ENCODE results near the gene SEC14L5.

SEC14L5 gene

DNA sequence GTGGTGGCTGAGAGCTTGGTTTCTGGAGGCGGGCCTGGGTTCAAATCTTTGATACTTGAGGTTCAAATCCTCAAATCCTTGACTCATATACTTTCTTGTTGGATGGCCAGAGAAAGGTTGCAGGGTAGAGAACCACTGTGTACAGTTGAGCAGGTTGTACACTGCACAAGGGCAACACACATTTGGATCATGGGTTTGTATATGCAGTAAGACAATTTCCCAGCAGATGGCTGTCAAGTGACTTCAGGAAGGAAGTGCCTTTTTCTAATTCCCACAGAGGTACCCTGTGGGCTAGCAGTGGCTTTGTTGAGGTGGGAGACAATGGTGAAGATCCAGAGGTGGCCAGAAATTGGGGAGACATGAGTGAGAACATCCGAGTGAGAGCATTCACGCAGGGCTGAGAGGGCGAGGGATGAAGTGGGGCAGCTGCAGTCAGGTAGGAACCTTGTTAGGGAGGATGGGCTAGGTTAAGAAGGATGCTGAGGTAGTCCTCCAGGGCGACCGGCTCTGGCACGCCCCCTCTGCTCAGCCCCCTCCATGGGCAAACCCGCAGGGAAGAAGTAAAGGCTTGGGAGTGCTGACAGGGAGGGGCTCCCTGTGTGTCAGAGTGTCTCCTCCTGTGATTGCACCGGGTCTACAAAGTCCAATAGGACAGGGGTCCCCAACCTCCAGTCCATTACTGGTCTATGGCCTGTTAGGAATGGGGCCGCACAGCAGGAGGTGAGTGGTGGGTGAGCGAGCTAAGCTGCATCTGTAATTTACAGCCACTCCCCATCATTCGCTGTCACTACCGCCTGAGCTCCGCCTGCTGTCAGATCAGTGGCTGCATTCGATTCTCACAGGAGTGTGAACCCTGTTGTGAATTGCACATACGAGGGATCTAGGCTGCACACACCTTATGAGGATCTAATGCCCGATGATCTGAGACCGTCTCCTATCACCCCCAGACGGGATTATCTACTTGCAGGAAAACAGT lies 104.9 kb downstream of the SEC14L5 start:
- no peak for DNase-seq (ENCODE audit: extremely low spot score)
- CTCF ChIA-PET, result no interaction called here
- TF ChIP-seq NFRKB (IDR thresholded peaks at IDR 0.05) (no peak), SUZ12 (IDR thresholded peaks at IDR 0.05) (no peak), L3MBTL2 (conservative IDR thresholded peaks at IDR 0.05) (no peak), SP1 (IDR thresholded peaks at IDR 0.05) (no peak), FOXM1 (IDR thresholded peaks at IDR 0.05; ENCODE audit: borderline replicate concordance) (no peak), ELF4 (IDR thresholded peaks at IDR 0.05) (no peak), FOXA1 (IDR thresholded peaks at IDR 0.05) (no peak), FOXK2 (IDR thresholded peaks at IDR 0.05) (no peak), ARNT (IDR thresholded peaks at IDR 0.05) (no peak), BHLHE40 (IDR thresholded peaks at IDR 0.05; ENCODE audit: borderline replicate concordance) (no peak), LEF1 (IDR thresholded peaks at IDR 0.05; ENCODE audit: borderline replicate concordance) (no peak), CTBP1 (IDR thresholded peaks at IDR 0.05; ENCODE audit: borderline replicate concordance) (no peak), HDGF (IDR thresholded peaks at IDR 0.05; ENCODE audit: borderline replicate concordance) (no peak)
- POLR2A ChIA-PET, result no interaction called here

DNA sequence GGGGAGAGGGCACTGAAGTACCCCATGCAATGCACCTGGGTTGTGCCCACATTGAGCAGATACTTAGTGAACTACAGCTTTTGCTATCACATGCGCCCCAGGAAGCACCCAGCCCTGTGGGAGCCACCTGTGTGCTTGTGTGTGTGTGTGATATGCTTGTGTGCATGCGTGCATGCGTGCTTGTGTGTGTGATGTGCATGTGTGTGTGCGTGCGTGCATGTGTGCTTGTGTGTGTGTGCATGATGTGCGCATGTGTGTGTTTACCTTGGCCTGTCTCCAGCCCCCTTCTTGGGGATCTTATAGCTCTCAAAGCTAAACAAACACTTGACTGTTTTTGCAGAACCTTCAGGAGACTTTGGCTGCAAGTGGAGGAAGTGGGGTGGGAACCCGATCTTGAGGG lies 106.8 kb downstream of the SEC14L5 start:
- no peak for DNase-seq (ENCODE audit: extremely low spot score)
- TF ChIP-seq LEF1 (IDR thresholded peaks at IDR 0.05; ENCODE audit: borderline replicate concordance) (no peak), TARDBP (IDR thresholded peaks at IDR 0.05) (no peak), SUZ12 (IDR thresholded peaks at IDR 0.05) (no peak), FOXM1 (IDR thresholded peaks at IDR 0.05; ENCODE audit: borderline replicate concordance) (no peak), ELF4 (IDR thresholded peaks at IDR 0.05) (no peak), FOXK2 (IDR thresholded peaks at IDR 0.05) (no peak), ARNT (IDR thresholded peaks at IDR 0.05) (no peak), SP1 (IDR thresholded peaks at IDR 0.05) (no peak), NFRKB (IDR thresholded peaks at IDR 0.05) (no peak)
- ChIA-PET POLR2A (no interaction called here), CTCF (no interaction called here)

DNA sequence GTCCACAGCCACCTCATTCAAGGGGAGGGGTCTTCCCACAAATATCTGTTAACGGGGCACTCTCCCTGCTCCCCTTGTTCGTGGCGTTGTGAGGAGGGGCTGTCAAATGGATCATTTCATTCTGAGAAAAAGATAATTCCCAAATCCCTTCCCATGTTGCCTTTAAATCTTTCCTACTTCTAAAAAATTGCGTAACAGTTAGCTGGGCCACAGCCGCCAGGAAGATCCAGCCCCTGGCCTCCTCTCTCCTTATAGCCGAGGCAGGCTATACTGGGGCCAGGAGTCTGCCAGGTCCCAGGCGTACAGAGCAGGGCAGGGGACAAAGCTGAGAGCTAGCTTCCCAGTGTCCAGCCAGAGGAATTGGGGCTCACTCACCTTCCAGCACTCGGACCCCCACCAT lies 107.2 kb downstream of the SEC14L5 start:
- TF ChIP-seq ELF4 (IDR thresholded peaks at IDR 0.05), result no peak
- no peak for TF ChIP-seq BHLHE40 (IDR thresholded peaks at IDR 0.05; ENCODE audit: borderline replicate concordance)
- TF ChIP-seq TARDBP (IDR thresholded peaks at IDR 0.05), result no peak
- TF ChIP-seq ARNT (IDR thresholded peaks at IDR 0.05), result no peak
- no peak for TF ChIP-seq LEF1 (IDR thresholded peaks at IDR 0.05; ENCODE audit: borderline replicate concordance)
- no peak for TF ChIP-seq FOXM1 (IDR thresholded peaks at IDR 0.05; ENCODE audit: borderline replicate concordance)
- TF ChIP-seq SP1 (IDR thresholded peaks at IDR 0.05), result no peak
- TF ChIP-seq SUZ12 (IDR thresholded peaks at IDR 0.05), result no peak
- no peak for TF ChIP-seq CTBP1 (IDR thresholded peaks at IDR 0.05; ENCODE audit: borderline replicate concordance)
- no peak for TF ChIP-seq FOXA1 (IDR thresholded peaks at IDR 0.05)
- no peak for TF ChIP-seq ZNF384 (IDR thresholded peaks at IDR 0.05)
- TF ChIP-seq, protein P1, sequence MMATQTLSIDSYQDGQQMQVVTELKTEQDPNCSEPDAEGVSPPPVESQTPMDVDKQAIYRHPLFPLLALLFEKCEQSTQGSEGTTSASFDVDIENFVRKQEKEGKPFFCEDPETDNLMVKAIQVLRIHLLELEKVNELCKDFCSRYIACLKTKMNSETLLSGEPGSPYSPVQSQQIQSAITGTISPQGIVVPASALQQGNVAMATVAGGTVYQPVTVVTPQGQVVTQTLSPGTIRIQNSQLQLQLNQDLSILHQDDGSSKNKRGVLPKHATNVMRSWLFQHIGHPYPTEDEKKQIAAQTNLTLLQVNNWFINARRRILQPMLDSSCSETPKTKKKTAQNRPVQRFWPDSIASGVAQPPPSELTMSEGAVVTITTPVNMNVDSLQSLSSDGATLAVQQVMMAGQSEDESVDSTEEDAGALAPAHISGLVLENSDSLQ (IDR thresholded peaks at IDR 0.05), result no peak
- no peak for TF ChIP-seq HDGF (IDR thresholded peaks at IDR 0.05; ENCODE audit: borderline replicate concordance)
- no peak for DNase-seq (ENCODE audit: extremely low spot score)
- POLR2A ChIA-PET, result no interaction called here
- CTCF ChIA-PET, result no interaction called here

DNA sequence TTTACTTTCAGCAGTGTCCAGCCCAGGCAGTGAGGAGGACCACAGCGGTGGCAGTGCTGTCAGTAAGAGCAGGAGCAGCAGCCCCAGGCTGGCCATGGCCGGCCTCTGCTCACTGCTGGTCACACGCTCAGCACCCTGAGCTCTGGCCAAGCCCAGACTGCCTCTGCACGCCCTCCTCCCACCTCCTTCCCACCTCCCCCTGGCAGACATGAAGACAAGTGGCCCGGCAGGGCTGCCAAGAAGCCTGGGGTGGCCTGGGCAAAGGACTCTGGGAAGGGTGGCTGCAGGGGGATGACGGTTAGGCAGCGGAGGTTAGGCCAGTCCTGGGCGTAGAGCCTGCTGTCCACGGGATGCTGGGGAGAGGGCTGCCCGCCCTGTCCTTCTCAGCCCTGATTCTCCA lies 107.7 kb downstream of the SEC14L5 start, which contains the start of gene C16orf89:
Gene C16orf89 (minus strand): TSS at position 144 of the 400 bp plus-strand sequence. CDS start 48 bp downstream, at position 96.
- ChIA-PET CTCF (no interaction called here), POLR2A (no interaction called here)
- no peak for DNase-seq (ENCODE audit: extremely low spot score)
- TF ChIP-seq ZNF384 (IDR thresholded peaks at IDR 0.05) (no peak), ARNT (IDR thresholded peaks at IDR 0.05) (no peak), FOXK2 (IDR thresholded peaks at IDR 0.05) (no peak), FOXM1 (IDR thresholded peaks at IDR 0.05; ENCODE audit: borderline replicate concordance) (no peak), FOXA1 (IDR thresholded peaks at IDR 0.05) (no peak)

DNA sequence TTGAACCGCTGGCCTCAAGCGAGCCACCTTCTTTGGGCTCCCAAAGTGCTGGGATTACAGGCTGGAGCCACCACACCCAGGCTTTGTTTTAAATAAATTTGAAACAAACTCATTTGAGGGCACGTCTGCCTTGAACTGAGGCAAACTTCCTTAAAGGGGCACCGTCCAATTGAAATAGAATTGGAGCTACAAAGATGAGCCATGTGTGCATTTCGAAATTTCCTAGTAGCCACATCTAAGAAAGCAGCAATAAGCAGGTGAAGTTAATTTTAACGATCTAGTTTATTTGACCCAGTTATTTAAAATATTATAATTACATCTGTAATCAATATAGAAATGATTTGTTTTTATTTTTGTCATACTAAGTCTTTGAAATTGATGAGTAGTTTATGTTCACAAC lies 108.4 kb downstream of the SEC14L5 start:
- TF ChIP-seq SUZ12 (IDR thresholded peaks at IDR 0.05) (no peak), CTBP1 (IDR thresholded peaks at IDR 0.05; ENCODE audit: borderline replicate concordance) (no peak), ELF4 (IDR thresholded peaks at IDR 0.05) (no peak), L3MBTL2 (conservative IDR thresholded peaks at IDR 0.05) (no peak), BHLHE40 (IDR thresholded peaks at IDR 0.05; ENCODE audit: borderline replicate concordance) (no peak), LEF1 (IDR thresholded peaks at IDR 0.05; ENCODE audit: borderline replicate concordance) (no peak), NFRKB (IDR thresholded peaks at IDR 0.05) (no peak), TARDBP (IDR thresholded peaks at IDR 0.05) (no peak), ZNF384 (IDR thresholded peaks at IDR 0.05) (no peak), FOXA1 (IDR thresholded peaks at IDR 0.05) (no peak)
- TF ChIP-seq, protein P1 (IDR thresholded peaks at IDR 0.05), result no peak
- ChIA-PET POLR2A (no interaction called here), CTCF (no interaction called here)
- no peak for DNase-seq (ENCODE audit: extremely low spot score)
